GM06990 (cell line): ENCODE measurements around the gene TRAK1.

ENCODE experiments used
- DNase-seq: peaks from one replicate; pipeline ENCODE4 v3.0.0-alpha.2; 2011; ENCODE audit not compliant: insufficient read length; ENCODE audit errors: extremely low read depth
- H3K27me3 ChIP-seq: replicated peaks from 2 replicates; pipeline ENCODE4 v1.6.0; 2011; ENCODE audit warnings: low read length; ENCODE audit not compliant: control insufficient read depth, insufficient read depth
- H3K36me3 ChIP-seq: 2 replicates; pipeline ENCODE4 v1.5.1; 2011; ENCODE audit warnings: low read length; ENCODE audit not compliant: control insufficient read depth, insufficient read depth
- H3K4me3 ChIP-seq: replicated peaks from 2 replicates; pipeline ENCODE4 v1.5.1; 2011; ENCODE audit warnings: low read depth, mild to moderate bottlenecking, control low read depth, low read length
- TF ChIP-seq, protein P1 (sequence below): IDR thresholded peaks from 2 replicates; pipeline ENCODE4 v1.5.1; 2011; ENCODE audit warnings: low read length, control low read depth, mild to moderate bottlenecking, inconsistent platforms; ENCODE audit not compliant: insufficient read depth, poor library complexity, severe bottlenecking

The TRAK1 gene

DNA sequence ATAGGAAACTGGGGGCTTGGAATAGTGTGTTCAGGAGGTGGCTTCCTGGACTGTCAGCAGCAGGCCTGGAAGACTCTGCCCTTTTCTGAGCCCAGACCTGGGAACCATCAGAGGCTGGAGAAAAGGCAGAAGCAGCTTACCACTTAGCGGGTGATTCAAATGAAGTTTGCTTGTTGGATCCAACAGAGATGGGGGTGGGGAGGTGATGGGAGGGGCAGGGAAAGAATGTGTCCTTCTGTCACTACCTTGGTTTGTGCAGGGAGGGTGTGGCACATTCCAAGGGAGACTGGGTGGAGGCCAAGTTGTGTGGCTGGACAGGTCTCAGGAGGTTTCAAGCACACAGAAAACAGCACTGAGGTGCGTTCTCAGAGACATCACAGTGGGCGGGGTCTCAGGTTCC lies 58.8 kb downstream of the TRAK1 start:
- no peaks in the 10 kb centered on the region; the same call in 1 of the 2 replicates for H3K36me3 ChIP-seq
- no peak for DNase-seq
- H3K27me3 ChIP-seq: no peaks in the 10 kb centered on the region
- TF ChIP-seq, protein P1, sequence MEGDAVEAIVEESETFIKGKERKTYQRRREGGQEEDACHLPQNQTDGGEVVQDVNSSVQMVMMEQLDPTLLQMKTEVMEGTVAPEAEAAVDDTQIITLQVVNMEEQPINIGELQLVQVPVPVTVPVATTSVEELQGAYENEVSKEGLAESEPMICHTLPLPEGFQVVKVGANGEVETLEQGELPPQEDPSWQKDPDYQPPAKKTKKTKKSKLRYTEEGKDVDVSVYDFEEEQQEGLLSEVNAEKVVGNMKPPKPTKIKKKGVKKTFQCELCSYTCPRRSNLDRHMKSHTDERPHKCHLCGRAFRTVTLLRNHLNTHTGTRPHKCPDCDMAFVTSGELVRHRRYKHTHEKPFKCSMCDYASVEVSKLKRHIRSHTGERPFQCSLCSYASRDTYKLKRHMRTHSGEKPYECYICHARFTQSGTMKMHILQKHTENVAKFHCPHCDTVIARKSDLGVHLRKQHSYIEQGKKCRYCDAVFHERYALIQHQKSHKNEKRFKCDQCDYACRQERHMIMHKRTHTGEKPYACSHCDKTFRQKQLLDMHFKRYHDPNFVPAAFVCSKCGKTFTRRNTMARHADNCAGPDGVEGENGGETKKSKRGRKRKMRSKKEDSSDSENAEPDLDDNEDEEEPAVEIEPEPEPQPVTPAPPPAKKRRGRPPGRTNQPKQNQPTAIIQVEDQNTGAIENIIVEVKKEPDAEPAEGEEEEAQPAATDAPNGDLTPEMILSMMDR: no peak
- no peak overlapping the region for H3K4me3 ChIP-seq

GRCh38 chr3:42151596-42152168 lies 60.5 kb downstream of the TRAK1 start:
- H3K27me3 ChIP-seq: no peaks in the 10 kb centered on the region
- H3K4me3 ChIP-seq: no peak overlapping the region
- no peaks in the 10 kb centered on the region; the same call in 1 of the 2 replicates for H3K36me3 ChIP-seq
- TF ChIP-seq, protein P1: no peak
- DNase-seq: no peak

GRCh38 chr3:42152193-42152592 lies 61.0 kb downstream of the TRAK1 start:
- TF ChIP-seq, protein P1: no peak
- DNase-seq: no peak
- H3K4me3 ChIP-seq: no peak overlapping the region
- H3K27me3 ChIP-seq: no peaks in the 10 kb centered on the region
- H3K36me3 ChIP-seq: no peaks in the 10 kb centered on the region; the same call in 1 of the 2 replicates

GRCh38 chr3:42153039-42153438 lies 61.9 kb downstream of the TRAK1 start:
- Histone ChIP-seq H3K27me3 (no peaks in the 10 kb centered on the region), H3K4me3 (no peak overlapping the region), H3K36me3 (no peaks in the 10 kb centered on the region; the same call in 1 of the 2 replicates)
- no peak for DNase-seq
- TF ChIP-seq, protein P1: no peak

- no peaks in the 10 kb centered on the region for H3K36me3 ChIP-seq
- TF ChIP-seq, protein P1: no peak
- no peak for DNase-seq
- H3K4me3 ChIP-seq: no peak overlapping the region
- H3K27me3 ChIP-seq: no peaks in the 10 kb centered on the region
These were observed 66.7 kb downstream of the TRAK1 start for GRCh38 chr3:42157540-42158538.
